Stomach (tissue), 9 donors: ENCODE data around the gene TPSB2. TPM values are rescaled to one million over a fixed set of nuclear protein-coding genes. Genes with fewer than 3 reads are reported as not detected.

ENCODE experiments used
- DNase-seq, 2 donors: peaks; one replicate each; pipeline versions ENCODE4 v3.0.0 to v3.0.0-alpha.2; 2013 to 2019
- H3K27ac ChIP-seq, 5 donors: fragments of 200-600 bp in 4 of 5; sonication (generic) in 4 of 5; one replicate each; pipeline ENCODE4 v1.5.1; 2013 to 2019; ENCODE audit warnings: mild to moderate bottlenecking in 1 of 5, moderate library complexity in 1 of 5
- H3K27me3 ChIP-seq, 3 donors: fragments of 200-600 bp; sonication (generic); one replicate each; pipeline ENCODE4 v1.5.1; 2017 to 2019; ENCODE audit warnings: mixed run types in 1 of 3
- H3K36me3 ChIP-seq, 4 donors: fragments of 200-600 bp; sonication (generic); 1 replicate in 3 of 4; 2 replicates in 1 of 4; pipeline ENCODE4 v1.5.1; 2016 to 2019
- H3K4me1 ChIP-seq, 4 donors: fragments of 200-600 bp; sonication (generic); one replicate each; pipeline ENCODE4 v1.5.1; 2016 to 2019
- H3K4me3 ChIP-seq, 4 donors: fragments of 200-600 bp; sonication (generic) in 3 of 4; one replicate each; pipeline ENCODE4 v1.5.1; 2016 to 2019; ENCODE audit warnings: mild to moderate bottlenecking in 1 of 4
- H3K9me3 ChIP-seq, 4 donors: fragments of 200-600 bp; sonication (generic); one replicate each; pipeline ENCODE4 v1.5.1; 2016 to 2019
- EP300 ChIP-seq: sonication (generic); formaldehyde crosslinking; IDR thresholded peaks from one replicate; pipeline ENCODE4 v1.6.1; 2017; ENCODE audit warnings: antibody characterized with exemption
- POLR2A ChIP-seq, 4 donors: fragments of 450-650 bp; IDR thresholded peaks; one replicate each; pipeline ENCODE4 v1.6.1; 2016; ENCODE audit warnings: antibody characterized with exemption in 4 of 4, control low read depth in 2 of 4, mild to moderate bottlenecking in 1 of 4, moderate library complexity in 1 of 4
- POLR2AphosphoS5 ChIP-seq, 3 donors: sonication (generic); formaldehyde crosslinking; IDR thresholded peaks; one replicate each; pipeline ENCODE4 v1.6.1; 2016; ENCODE audit warnings: antibody characterized with exemption in 3 of 3
- WGBS, 5 donors: extraction: QIAGEN DNeasy Blood & Tissue Kit in 3 of 5; methylation state at CpG; one replicate each; pipeline versions ENCODE4 v1.1.5 to v1.1.7; 2013 to 2018; 5-methylcytosine and 5-hydroxymethylcytosine counted together
- intact Hi-C: fragments of 100-400 bp; cut with DNase I; formaldehyde crosslinking; loops from one replicate; pipeline ENCODE4 v1.15.1; 2023; ENCODE audit warnings: low total_unique reads
- polyA plus RNA-seq, 3 donors: library from polyadenylated mRNA; stranded (reverse); fragments of 200-250 nt; gene quantifications; one replicate each; pipeline ENCODE4 v1.2.3, GENCODE V29; 2013
- total RNA-seq, 5 donors: library from RNA; depleted of rRNA; stranded (reverse); fragments of >200 nt; gene quantifications; one replicate each; pipeline versions ENCODE4 v1.1.0 to v1.2.3, GENCODE V29; 2014 to 2016
- TF ChIP-seq, protein P1 (sequence below), 7 experiments: fragments of 450-650 bp in 4 of 7; fragments of 200-600 bp in 3 of 7; sonication (generic) in 3 of 7; IDR thresholded peaks; one replicate each; pipeline ENCODE4 v1.5.1; 2016 to 2019; ENCODE audit warnings: antibody characterized with exemption in 7 of 7, control low read depth in 2 of 7, mild to moderate bottlenecking in 1 of 7
- donor health status: healthy with polysubstance abuse.
- donor health status: Bipolar disorder and iron deficiency.
- donor health status: healthy.

TPSB2 gene
- total and polyA plus RNA-seq, 8 donors = 1.8 to 164 (median 47.9) TPM; not detected in 1

DNA sequence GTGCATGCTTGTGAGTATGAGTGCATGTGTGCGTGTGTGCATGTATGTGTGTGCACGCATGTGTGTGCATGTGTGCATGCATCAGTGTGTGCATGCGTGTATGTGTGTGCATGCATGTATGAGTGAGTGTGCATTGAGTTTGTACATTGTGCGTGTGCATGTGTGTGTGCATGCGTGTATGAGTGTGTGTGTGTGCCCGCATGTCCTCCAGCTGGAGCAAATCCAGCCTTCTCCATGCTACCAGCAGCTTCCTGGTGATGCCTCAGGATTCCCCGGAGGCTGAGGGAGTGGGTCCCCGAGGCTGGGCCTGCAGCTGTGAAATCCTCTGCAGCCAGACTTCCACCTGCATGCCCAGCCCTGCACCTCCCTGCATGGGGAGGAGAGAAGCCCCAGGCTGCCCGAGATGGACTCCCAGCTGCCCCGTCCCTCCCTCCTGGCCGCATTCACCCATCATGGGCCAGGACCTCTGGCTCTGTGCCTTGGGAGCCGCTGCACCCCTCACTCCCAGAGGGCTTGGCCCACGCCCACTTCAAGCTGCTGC is 35.2 kb upstream of the TPSB2 start:
- no peaks in the 10 kb centered on the region for H3K9me3 ChIP-seq
- no peak overlapping the region for H3K27ac ChIP-seq
- TF ChIP-seq POLR2AphosphoS5 (IDR thresholded peaks at IDR 0.05) = no peak
- TF ChIP-seq POLR2A (IDR thresholded peaks at IDR 0.05) = no peak
- TF ChIP-seq EP300 = no peak
- TF ChIP-seq, protein P1, sequence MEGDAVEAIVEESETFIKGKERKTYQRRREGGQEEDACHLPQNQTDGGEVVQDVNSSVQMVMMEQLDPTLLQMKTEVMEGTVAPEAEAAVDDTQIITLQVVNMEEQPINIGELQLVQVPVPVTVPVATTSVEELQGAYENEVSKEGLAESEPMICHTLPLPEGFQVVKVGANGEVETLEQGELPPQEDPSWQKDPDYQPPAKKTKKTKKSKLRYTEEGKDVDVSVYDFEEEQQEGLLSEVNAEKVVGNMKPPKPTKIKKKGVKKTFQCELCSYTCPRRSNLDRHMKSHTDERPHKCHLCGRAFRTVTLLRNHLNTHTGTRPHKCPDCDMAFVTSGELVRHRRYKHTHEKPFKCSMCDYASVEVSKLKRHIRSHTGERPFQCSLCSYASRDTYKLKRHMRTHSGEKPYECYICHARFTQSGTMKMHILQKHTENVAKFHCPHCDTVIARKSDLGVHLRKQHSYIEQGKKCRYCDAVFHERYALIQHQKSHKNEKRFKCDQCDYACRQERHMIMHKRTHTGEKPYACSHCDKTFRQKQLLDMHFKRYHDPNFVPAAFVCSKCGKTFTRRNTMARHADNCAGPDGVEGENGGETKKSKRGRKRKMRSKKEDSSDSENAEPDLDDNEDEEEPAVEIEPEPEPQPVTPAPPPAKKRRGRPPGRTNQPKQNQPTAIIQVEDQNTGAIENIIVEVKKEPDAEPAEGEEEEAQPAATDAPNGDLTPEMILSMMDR (IDR thresholded peaks at IDR 0.05) = no peak
- H3K27me3 ChIP-seq = peaks cover 3 to 55% (median 38%) of the 10 kb centered on the region in 3 donors
- no peak for DNase-seq
- no peak overlapping the region for H3K4me3 ChIP-seq
- WGBS, 5 donors = 71 to 78% (median 76%) methylated on average over 8 to 13 of the region's 13 CpGs
- H3K36me3 ChIP-seq = no peaks in the 10 kb centered on the region
- intact Hi-C loops = no loop called here
- H3K4me1 ChIP-seq = no peaks in the 10 kb centered on the region

DNA sequence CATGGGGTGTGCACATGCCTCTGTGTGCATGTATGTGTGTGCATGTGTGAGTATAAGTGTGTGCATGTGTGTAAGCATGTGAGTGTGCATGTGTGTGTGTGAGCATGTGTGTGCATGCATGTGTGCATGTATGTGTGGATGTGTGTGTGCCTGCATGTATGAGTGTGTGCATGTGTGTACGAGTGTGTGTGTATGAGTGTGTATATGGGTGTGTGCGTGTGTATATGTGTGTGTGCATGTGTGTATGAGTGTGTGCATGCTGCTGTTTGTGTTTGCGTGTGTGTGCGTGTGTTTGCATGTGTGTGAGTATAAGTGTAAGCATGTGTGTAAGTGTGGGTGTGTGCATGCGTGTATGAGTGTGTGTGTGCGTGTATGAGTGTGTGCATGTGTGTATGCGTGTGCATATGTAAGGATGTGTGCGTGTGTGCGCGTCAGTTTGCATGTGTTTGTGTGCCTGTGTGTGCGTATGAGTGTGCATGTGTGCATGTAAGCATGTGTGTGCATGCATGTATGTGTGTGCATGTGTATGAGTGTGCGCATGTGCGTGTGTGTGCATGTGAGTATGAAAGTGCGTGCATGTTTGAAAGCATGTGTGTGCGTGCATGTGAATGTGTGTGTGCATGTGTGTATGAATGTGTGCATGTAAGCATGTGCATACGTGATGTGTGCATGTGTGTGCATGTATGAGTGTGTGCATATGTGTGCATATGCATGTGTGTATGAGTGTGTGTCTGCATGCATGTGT is 34.5 kb upstream of the TPSB2 start:
- Histone ChIP-seq H3K27me3 (peaks cover 7 to 55% (median 45%) of the 10 kb centered on the region in 3 donors), H3K4me1 (peaks cover 0 to under 1% (median under 1%) of the 10 kb centered on the region in 4 donors), H3K36me3 (no peaks in the 10 kb centered on the region), H3K9me3 (no peaks in the 10 kb centered on the region), H3K4me3 (no peak overlapping the region), H3K27ac (no peak overlapping the region)
- DNase-seq = no peak
- no peak for TF ChIP-seq EP300
- no peak for TF ChIP-seq POLR2AphosphoS5 (IDR thresholded peaks at IDR 0.05)
- no peak for TF ChIP-seq POLR2A (IDR thresholded peaks at IDR 0.05)
- TF ChIP-seq, protein P1 (IDR thresholded peaks at IDR 0.05) = no peak
- intact Hi-C loops = no loop called here
- 82 to 98% (median 97%) methylated on average over 14 to 16 of the region's 16 CpGs for WGBS, 5 donors

DNA sequence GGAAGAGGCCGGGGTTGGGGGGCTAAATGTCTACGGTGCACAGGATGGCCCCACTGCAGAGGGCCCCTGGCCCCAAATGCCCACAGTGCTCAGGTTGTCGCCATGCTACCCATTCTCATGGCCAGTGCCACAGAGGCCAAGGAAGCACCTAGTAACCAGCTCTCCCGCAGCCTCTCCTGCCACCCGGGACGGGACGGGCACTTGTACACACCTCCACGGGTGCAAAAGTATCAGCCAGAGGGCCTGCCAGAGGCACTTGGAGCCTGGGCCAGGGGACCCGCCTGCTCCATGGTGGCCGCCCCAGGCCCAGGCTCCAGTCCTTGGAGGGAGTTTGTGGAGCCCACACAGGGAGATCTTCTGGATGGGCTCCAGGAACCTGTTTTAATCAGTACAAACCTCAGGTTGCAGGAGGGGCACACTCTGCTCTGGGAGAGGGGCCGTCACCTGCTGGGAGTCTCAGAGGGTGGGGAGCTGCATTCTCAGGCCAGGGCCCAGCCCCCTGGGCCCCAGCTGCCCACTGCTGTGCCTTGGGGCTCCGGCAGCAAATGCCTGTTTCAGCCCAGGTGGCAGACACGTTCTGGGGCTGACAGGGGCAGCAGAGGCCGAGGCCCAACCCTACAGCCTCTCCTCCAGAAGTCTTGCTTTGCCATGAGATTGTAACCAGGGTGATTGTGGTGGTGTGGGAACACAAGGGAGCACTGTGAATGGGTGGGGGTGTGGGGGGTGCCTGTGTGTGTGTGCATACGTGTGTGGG is 33.8 kb upstream of the TPSB2 start:
- 47 to 61% (median 60%) methylated on average over 8 to 15 of the region's 15 CpGs for whole genome bisulfite sequencing, 5 donors

DNA sequence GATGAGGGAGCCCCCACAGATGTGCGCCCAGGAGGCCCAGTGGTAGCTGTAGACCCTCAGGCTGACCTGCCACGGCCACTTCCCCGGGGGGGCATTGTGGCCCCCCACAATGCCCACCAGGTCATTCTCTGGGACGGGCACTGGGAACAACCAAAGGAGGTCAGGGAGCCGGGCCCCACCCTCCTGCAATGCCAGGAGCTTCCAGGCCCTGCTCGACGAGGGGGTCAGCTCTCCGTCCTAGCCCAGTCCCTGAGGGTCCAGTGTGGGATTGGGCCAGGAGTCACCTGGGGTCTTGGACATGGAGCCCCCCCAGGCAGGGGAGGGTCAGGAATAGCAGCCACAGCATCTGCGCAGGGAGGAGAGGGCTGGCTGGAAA is 32.9 kb upstream of the TPSB2 start:
- peaks cover 7 to 69% (median 58%) of the 10 kb centered on the region in 3 donors for H3K27me3 ChIP-seq
- WGBS, 5 donors = 69 to 85% (median 80%) methylated on average over 1 to 9 of the region's 9 CpGs

More for the DNA sequence above, 33.8 kb upstream of the TPSB2 start:
- TF ChIP-seq EP300 = no peak
- TF ChIP-seq POLR2AphosphoS5 (IDR thresholded peaks at IDR 0.05) = no peak
- TF ChIP-seq, protein P1 (IDR thresholded peaks at IDR 0.05) = no peak
- no peak for TF ChIP-seq POLR2A (IDR thresholded peaks at IDR 0.05)
- H3K4me1 ChIP-seq = peaks cover 4 to 8% (median 7%) of the 10 kb centered on the region in 4 donors
- H3K9me3 ChIP-seq = no peaks in the 10 kb centered on the region
- peaks cover 7 to 60% (median 52%) of the 10 kb centered on the region in 3 donors for H3K27me3 ChIP-seq
- no peak overlapping the region for H3K27ac ChIP-seq
- peak in 1 of 2 donors; percentile 71 for DNase-seq
- intact Hi-C loops = no loop called here
- no peak overlapping the region for H3K4me3 ChIP-seq
- H3K36me3 ChIP-seq = no peaks in the 10 kb centered on the region

More for the DNA sequence above, 32.9 kb upstream of the TPSB2 start:
- Histone ChIP-seq H3K4me1 (peaks cover 4 to 9% (median 7%) of the 10 kb centered on the region in 4 donors), H3K36me3 (no peaks in the 10 kb centered on the region), H3K27ac (no peak overlapping the region), H3K9me3 (no peaks in the 10 kb centered on the region), H3K4me3 (no peak overlapping the region)
- no peak for DNase-seq
- intact Hi-C loops = no loop called here
- TF ChIP-seq, protein P1 (IDR thresholded peaks at IDR 0.05) = no peak
- TF ChIP-seq POLR2AphosphoS5 (IDR thresholded peaks at IDR 0.05) = no peak
